Mesodermal cell (in vitro differentiated cells): ENCODE results near the gene CAMKMT.

ENCODE experiments used
- H3K27ac ChIP-seq: 2 replicates; pipeline ENCODE4 v1.7.0; 2013; ENCODE audit warnings: mild to moderate bottlenecking, low read depth, low read length, moderate library complexity; ENCODE audit not compliant: severe bottlenecking
- H3K36me3 ChIP-seq: 2 replicates; pipeline ENCODE4 v1.7.1; 2013; ENCODE audit warnings: mild to moderate bottlenecking, low read length, moderate library complexity; ENCODE audit not compliant: control insufficient read depth, insufficient read depth
- H3K4me1 ChIP-seq: one replicate; pipeline ENCODE4 v1.7.1; 2013; ENCODE audit warnings: mild to moderate bottlenecking, low read length; ENCODE audit not compliant: insufficient read depth, control insufficient read depth, poor library complexity, severe bottlenecking
- H3K4me3 ChIP-seq: 2 replicates; pipeline ENCODE4 v1.7.0; 2013; ENCODE audit warnings: low read length, control low read depth, mild to moderate bottlenecking; ENCODE audit not compliant: insufficient read depth, poor library complexity, severe bottlenecking; ENCODE audit errors: extremely low read depth
- H3K9me3 ChIP-seq: 2 replicates; pipeline ENCODE4 v1.7.1; 2013; ENCODE audit warnings: mild to moderate bottlenecking, low read length, moderate library complexity; ENCODE audit not compliant: control insufficient read depth
- WGBS, 2 experiments: methylation state at CpG; one replicate each; pipeline ENCODE4 v1.1.5; 2013; ENCODE audit warnings: missing lambda C conversion rate in 2 of 2; ENCODE audit not compliant: insufficient coverage in 2 of 2; 5-methylcytosine and 5-hydroxymethylcytosine counted together

Gene CAMKMT

DNA sequence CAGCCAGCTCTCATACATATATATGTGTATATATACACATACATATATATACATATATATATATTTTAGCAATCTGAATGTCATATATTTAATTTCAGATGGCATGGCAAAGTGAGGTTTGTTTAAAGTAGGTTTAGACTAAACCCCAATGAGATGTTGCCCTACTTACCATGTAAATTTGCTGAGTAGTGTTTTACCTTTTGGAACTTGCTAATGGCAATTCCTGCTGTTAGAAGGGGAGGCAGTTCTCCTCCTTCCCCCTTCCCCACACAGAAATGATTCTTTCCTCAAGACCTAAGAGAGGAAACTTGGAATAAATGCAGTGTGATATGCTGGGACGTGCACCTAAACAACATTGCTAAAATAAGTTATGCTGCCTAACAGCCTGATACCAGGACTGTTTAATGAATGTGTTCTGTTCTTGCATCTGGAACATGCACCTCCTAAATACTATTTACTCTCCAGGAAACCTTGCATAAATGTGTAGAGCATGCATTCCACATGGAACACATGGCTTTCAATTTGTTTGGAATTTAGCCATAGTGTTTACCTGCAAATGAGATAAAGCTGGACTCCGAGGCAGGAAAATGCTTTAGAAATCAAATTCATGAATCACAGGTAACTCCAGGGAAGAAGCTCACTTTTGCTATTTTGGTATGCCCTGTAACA, 326.8 kb downstream of the CAMKMT start:
- Histone ChIP-seq H3K4me1 (no peaks in the 10 kb centered on the region), H3K9me3 (no peaks in the 10 kb centered on the region), H3K27ac (no peak overlapping the region), H3K4me3 (no peak overlapping the region), H3K36me3 (no peaks in the 10 kb centered on the region)
- 88 to 100% methylated on average over 1 of the region's 2 CpGs for WGBS, 2 experiments

DNA sequence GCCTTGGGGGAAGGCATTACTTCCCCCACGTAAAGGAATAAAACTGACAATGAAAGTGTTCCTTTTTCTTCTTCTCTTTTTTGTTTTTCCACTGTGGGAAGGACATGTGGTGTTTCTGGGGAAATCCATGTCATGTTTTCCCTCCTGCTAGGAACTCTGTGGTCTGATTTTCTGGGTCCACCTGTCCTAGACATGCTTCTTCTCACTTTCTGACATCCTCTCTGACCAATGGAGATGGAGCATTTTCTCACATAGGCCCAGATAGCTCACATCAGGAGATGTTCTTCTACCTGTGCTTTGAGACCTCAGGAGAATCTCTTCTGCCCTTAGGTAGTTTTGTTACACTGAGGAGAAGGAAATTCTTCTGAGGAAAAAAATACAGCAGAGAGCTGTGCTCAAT, 327.8 kb downstream of the CAMKMT start:
- no peak overlapping the region for H3K4me3 ChIP-seq
- WGBS, 2 experiments, result no CpG with 5 or more reads among the region's 1 CpG
- no peaks in the 10 kb centered on the region for H3K9me3 ChIP-seq
- no peak overlapping the region for H3K27ac ChIP-seq
- no peaks in the 10 kb centered on the region for H3K36me3 ChIP-seq
- H3K4me1 ChIP-seq, result no peaks in the 10 kb centered on the region

DNA sequence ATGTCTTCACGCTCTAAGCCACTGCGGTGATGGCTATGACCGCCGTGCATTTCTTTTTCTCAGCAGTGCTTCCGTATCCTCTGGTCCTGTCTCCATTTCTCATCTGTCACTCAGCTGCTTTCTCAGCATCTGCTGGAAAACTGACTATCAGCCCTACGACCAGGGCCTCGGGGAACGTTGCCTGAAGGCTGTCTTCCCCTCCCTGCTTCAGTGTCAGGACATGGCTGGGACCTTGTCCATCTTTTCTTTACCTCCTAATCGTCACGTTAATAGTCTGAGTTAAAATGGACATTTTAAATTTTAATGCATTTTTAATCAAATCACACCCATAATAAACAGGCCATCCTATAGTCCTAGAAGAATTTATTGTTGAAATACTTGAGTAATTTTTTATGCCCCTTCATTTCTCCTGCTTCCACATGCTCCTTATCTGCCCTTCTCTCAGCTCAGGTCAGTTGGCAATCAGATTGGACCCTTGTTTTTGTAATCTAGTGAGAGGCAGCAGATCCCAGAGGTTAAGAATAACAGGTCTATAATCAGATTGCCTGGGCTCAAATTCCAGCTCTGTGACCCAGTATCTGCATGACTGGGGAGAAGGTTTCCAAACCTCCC, 329.5 kb downstream of the CAMKMT start:
- H3K9me3 ChIP-seq, result no peaks in the 10 kb centered on the region
- no peak overlapping the region for H3K4me3 ChIP-seq
- WGBS, 2 experiments, result 88 to 89% methylated on average over 6 to 8 of the region's 10 CpGs
- H3K27ac ChIP-seq, result no peak overlapping the region
- H3K4me1 ChIP-seq, result no peaks in the 10 kb centered on the region
- no peaks in the 10 kb centered on the region for H3K36me3 ChIP-seq

DNA sequence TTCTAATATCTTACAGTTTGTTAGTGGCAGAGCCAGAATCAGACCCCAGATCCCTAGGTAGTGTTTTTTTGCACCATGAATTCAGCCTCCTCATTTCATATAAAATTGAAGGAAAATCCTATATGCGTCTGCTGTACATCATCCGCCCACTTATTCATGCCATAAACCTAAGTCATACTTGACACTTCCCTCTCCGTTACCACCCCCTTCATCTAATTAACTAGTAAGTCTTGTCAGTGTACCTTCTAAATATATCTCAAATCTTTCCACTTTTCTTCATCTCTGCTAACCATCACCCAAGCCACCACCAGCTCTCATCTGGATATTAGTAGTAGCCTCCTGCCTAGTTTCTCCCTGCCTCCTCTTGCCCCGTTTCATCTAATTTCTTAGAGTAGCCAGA, 331.1 kb downstream of the CAMKMT start:
- Histone ChIP-seq H3K4me1 (no peaks in the 10 kb centered on the region), H3K9me3 (no peaks in the 10 kb centered on the region), H3K36me3 (no peaks in the 10 kb centered on the region), H3K27ac (no peak overlapping the region), H3K4me3 (no peak overlapping the region)
- WGBS, 2 experiments, result 86 to 94% methylated on average over 4 of the region's 4 CpGs

DNA sequence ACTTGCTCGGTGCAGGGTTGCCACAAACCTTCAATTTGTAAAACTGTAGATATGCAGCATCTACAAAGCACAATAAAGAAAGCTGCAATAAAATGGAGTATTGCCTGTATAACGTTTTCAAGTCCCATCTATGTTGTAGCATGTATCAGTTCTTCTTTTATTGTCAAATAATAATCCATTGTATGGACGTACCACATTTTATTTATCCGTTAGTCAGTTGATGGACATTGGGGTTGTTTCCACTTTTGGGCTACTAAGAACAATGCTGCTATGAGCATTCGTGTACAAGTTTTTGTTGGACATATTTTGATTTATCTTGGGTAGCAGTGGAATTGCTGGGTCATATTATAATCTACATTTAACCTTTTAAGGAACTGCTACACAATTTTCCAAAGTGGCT, 339.1 kb downstream of the CAMKMT start:
- Histone ChIP-seq H3K4me1 (no peaks in the 10 kb centered on the region), H3K27ac (no peak overlapping the region), H3K4me3 (no peak overlapping the region), H3K36me3 (no peaks in the 10 kb centered on the region), H3K9me3 (no peaks in the 10 kb centered on the region)
- 100% methylated on average over 1 of the region's 5 CpGs for WGBS, 2 experiments

DNA sequence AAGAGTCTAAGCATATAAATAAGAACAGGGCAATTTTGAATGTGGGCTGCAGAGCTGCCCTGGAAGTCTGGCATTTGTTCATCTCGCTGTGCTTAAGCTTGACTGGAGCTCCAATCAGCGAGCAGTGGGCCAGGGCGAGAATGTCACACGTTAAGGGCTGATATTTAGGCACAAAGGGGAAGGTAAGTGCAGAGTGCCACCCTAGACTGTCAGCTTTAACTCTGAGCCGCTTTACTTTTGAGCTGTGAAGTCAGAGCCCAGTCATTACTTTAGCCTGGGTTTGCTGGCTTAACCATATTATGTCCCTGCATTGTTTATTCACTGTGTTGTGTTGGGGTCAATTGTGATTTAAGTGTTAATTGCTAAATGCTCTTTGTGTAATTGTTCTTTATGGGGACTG, 343.6 kb downstream of the CAMKMT start:
- Histone ChIP-seq H3K4me1 (peaks cover 3% of the 10 kb centered on the region), H3K4me3 (no peak overlapping the region), H3K27ac (no peak overlapping the region), H3K9me3 (no peaks in the 10 kb centered on the region), H3K36me3 (no peaks in the 10 kb centered on the region)
- 49 to 59% methylated on average over 5 of the region's 5 CpGs for WGBS, 2 experiments

DNA sequence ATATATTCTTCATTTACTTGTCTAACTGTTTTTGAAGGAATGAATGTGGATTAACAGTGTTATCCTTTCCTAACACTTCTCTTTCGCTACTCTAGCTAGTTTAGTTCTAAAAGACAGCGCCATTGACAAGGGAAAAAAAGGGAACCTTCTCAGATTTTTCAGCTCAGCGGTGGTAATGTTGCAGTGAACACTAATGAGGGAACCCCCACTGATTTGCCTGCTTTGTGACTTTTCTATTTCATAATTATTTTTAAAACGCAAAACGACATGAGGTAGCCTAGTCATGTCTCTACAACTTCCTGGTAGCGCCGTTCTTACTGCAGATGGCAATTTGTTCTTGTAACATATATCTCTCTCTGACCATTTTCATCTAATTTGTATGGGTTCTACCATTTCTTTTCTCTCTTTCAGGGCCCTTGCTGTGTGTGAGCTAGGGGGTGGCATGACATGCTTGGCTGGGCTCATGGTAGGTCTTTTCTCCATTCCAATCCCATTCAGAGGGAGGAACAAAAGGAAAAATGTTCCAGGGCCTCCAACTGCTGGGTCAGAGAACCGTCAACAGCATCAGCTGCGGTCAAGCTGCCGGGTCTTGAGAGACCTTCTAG, 344.2 kb downstream of the CAMKMT start:
- no peak overlapping the region for H3K4me3 ChIP-seq
- no peaks in the 10 kb centered on the region for H3K9me3 ChIP-seq
- no peak overlapping the region for H3K27ac ChIP-seq
- 73 to 77% methylated on average over 7 to 8 of the region's 10 CpGs for WGBS, 2 experiments
- no peaks in the 10 kb centered on the region for H3K36me3 ChIP-seq
- peaks cover 3% of the 10 kb centered on the region for H3K4me1 ChIP-seq

DNA sequence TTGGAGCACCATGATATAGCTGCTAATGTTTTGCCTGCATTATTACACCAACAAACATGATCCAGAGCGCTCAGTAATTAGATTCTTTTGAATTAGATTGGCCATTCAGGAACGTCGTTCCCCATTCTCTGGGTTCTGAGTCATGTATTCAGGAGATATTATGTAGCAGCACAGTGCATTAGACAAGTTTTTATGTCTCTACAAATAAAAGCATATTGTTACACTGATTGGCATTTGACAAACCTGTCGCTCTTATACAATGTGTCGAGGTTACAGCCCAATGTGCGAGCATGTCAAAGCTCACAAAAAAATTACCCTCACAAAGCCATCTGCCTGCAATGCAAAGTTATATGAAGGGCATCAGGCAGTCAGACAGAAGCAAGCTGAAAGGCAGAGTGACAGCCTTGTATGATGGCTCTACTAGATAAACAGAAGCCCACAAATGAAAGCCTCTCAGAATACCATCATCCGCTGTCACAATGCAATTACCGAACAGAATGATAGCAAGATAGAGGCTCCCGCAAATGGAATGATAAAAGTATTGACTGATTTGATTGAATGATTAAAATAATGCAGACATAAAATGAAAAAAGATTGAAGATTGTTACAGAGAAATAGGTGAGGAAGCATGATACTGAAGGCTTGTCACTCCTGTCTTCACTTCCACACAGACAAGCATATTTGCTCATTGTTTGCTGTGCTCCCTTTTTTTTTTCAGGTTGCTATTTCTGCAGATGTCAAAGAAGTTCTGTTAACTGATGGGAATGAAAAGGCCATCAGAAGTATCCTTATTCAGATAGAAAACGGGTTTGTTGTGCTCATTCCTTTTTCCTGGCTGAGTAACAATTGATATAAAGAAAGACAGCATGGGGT, 345.2 kb downstream of the CAMKMT start:
- Histone ChIP-seq H3K27ac (no peak overlapping the region), H3K4me3 (no peak overlapping the region), H3K36me3 (no peaks in the 10 kb centered on the region), H3K9me3 (no peaks in the 10 kb centered on the region), H3K4me1 (peaks cover 3% of the 10 kb centered on the region)
- WGBS, 2 experiments, result 80 to 96% methylated on average over 5 to 6 of the region's 10 CpGs

DNA sequence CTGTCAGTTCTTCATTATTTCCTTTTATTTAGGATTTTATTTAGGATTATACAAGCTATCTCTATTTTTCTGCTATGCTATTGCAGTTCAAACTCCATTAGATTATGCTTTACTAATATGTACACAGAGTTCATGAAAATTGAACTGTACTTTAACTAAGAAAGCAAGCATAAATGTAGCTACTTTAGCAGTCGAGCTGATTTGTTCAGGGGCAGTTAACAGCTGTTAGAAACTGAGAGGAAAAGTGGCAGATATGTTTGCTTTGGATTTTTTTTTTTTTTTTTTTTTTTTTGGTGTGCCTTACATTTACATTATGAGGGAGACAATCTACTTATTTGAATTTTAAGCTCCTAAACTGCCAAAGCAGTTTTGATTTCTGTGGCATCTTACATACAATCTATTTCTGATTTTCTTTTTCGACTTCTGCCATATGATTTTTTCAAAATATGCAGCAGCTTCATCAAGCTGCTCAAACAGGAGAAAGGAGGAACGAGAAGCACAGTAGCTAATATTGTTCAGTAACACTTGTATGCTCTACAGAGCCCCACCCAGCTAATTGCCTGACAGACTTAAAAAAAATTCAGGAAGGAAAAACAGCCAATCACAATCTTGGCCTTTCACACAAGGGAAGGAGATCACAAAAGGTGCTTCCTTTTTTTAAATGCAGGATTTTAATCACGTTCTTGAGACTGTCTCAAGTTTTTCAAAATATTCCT, 346.4 kb downstream of the CAMKMT start:
- no peak overlapping the region for H3K4me3 ChIP-seq
- WGBS, 2 experiments, result 0 to 50% methylated on average over 1 to 2 of the region's 4 CpGs
- no peaks in the 10 kb centered on the region for H3K9me3 ChIP-seq
- peaks cover 3% of the 10 kb centered on the region for H3K4me1 ChIP-seq
- H3K27ac ChIP-seq, result no peak overlapping the region
- H3K36me3 ChIP-seq, result no peaks in the 10 kb centered on the region

DNA sequence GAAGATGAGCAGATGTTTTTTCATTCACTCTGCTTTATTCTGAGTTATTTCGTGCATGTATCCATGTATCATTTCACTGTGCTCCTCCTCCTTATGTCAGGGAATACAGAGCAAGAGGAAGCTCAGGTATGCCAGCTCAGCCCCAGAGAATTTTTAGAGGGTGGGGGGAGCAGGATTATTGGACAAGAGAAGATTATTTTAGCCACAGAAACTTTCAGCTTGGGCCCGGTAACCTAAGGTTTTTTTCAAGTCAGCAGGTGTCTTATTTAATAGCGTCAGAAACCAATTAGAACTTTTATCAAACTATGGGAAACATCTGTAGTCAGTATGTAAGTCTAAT, 346.9 kb downstream of the CAMKMT start:
- Histone ChIP-seq H3K4me1 (peaks cover 3% of the 10 kb centered on the region), H3K4me3 (no peak overlapping the region), H3K27ac (no peak overlapping the region), H3K9me3 (no peaks in the 10 kb centered on the region), H3K36me3 (no peaks in the 10 kb centered on the region)
- 80% methylated on average over 1 of the region's 3 CpGs; no CpG with 5 or more reads in 1 of the 2 experiments for WGBS, 2 experiments
